Measurements from ENCODE around the gene ATAT1. TPM values are rescaled to one million over a fixed set of nuclear protein-coding genes. Genes with fewer than 3 reads are reported as not detected.
"Not testable (repeated sequence)": the region's sequence is repeated elsewhere in the genome, so short reads cannot be mapped to it uniquely, and the experiment has no call there.

ATAT1 gene
- polyA plus RNA-seq, 1 donor from 2014 or later = 70.4 TPM

- H3K9me3 ChIP-seq (ENCODE audit: low read length) = no peaks in the 10 kb centered on the region
- no peak for TF ChIP-seq MXI1 (conservative IDR thresholded peaks at IDR 0.05; ENCODE audit: poor library complexity, severe bottlenecking)
- no peak for TF ChIP-seq CTCF (IDR thresholded peaks at IDR 0.05; ENCODE audit: poor library complexity, severe bottlenecking)
- no peak for TF ChIP-seq REST (IDR thresholded peaks at IDR 0.05; ENCODE audit: borderline replicate concordance)
- no peak for TF ChIP-seq TAF1 (IDR thresholded peaks at IDR 0.05; ENCODE audit: low read depth)
- no peak for TF ChIP-seq EZH2 (IDR thresholded peaks at IDR 0.05; ENCODE audit: borderline replicate concordance, insufficient read depth, low read length, poor library complexity, severe bottlenecking)
- no peak for TF ChIP-seq SMC3 (conservative IDR thresholded peaks at IDR 0.05; ENCODE audit: poor library complexity)
- no peak for TF ChIP-seq POLR2AphosphoS5 (IDR thresholded peaks at IDR 0.05)
Observed at GRCh38 chr6:30657454-30657853, 30.8 kb downstream of the ATAT1 start.

GRCh38 chr6:30657922-30658321 lies 31.2 kb downstream of the ATAT1 start:
- not testable (repeated sequence) for H4K20me1 ChIP-seq (ENCODE audit: insufficient read depth); H3K9me2 ChIP-seq (ENCODE audit: insufficient read depth, low read length); H3K36me3 ChIP-seq (ENCODE audit: insufficient read depth, low read length); H3K4me2 ChIP-seq (ENCODE audit: low read length); H3K27me3 ChIP-seq (ENCODE audit: insufficient read depth, low read depth, low read length); H2AFZ ChIP-seq (ENCODE audit: low read depth, low read length); H3K4me3 ChIP-seq (ENCODE audit: low read length); H3F3A ChIP-seq (ENCODE audit: insufficient read depth, low read length, poor library complexity, severe bottlenecking); H3K9me3 ChIP-seq (ENCODE audit: low read length); H3K79me2 ChIP-seq (replicated peaks; ENCODE audit: insufficient read depth, low read length); H3K9ac ChIP-seq (ENCODE audit: low read length); H3K27ac ChIP-seq (ENCODE audit: low read length)

More at GRCh38 chr6:30657454-30657853, 30.8 kb downstream of the ATAT1 start:
- Histone ChIP-seq H4K20me1 (ENCODE audit: insufficient read depth) (no peaks in the 10 kb centered on the region), H3K9me2 (ENCODE audit: insufficient read depth, low read length) (no peaks in the 10 kb centered on the region), H3K27me3 (ENCODE audit: insufficient read depth, low read depth, low read length) (no peaks in the 10 kb centered on the region), H3K79me2 (replicated peaks; ENCODE audit: insufficient read depth, low read length) (no peaks in the 10 kb centered on the region), H3K36me3 (ENCODE audit: insufficient read depth, low read length) (no peaks in the 10 kb centered on the region), H3F3A (ENCODE audit: insufficient read depth, low read length, poor library complexity, severe bottlenecking) (no peaks in the 10 kb centered on the region), H3K4me2 (ENCODE audit: low read length) (no peak overlapping the region), H2AFZ (ENCODE audit: low read depth, low read length) (no peak overlapping the region), H3K9ac (ENCODE audit: low read length) (no peak overlapping the region), H3K27ac (ENCODE audit: low read length) (no peak overlapping the region), H3K4me3 (ENCODE audit: low read length) (no peak overlapping the region)

- no peaks in the 10 kb centered on the region for H3F3A ChIP-seq (ENCODE audit: insufficient read depth, low read length, poor library complexity, severe bottlenecking)
- no peaks in the 10 kb centered on the region for H3K79me2 ChIP-seq (replicated peaks; ENCODE audit: insufficient read depth, low read length)
- H3K27ac ChIP-seq (ENCODE audit: low read length) = no peak overlapping the region
- no peaks in the 10 kb centered on the region for H3K9me3 ChIP-seq (ENCODE audit: low read length)
- no peak overlapping the region for H3K4me3 ChIP-seq (ENCODE audit: low read length)
- H3K27me3 ChIP-seq (ENCODE audit: insufficient read depth, low read depth, low read length) = no peaks in the 10 kb centered on the region
- H3K36me3 ChIP-seq (ENCODE audit: insufficient read depth, low read length) = no peaks in the 10 kb centered on the region
- H2AFZ ChIP-seq (ENCODE audit: low read depth, low read length) = no peak overlapping the region
- H3K9me2 ChIP-seq (ENCODE audit: insufficient read depth, low read length) = no peaks in the 10 kb centered on the region
- H3K4me2 ChIP-seq (ENCODE audit: low read length) = no peak overlapping the region
- H3K9ac ChIP-seq (ENCODE audit: low read length) = no peak overlapping the region
- TF ChIP-seq EP300 (conservative IDR thresholded peaks at IDR 0.05; ENCODE audit: poor library complexity, severe bottlenecking) (no peak), CTCF (IDR thresholded peaks at IDR 0.05; ENCODE audit: poor library complexity, severe bottlenecking) (no peak), TAF1 (IDR thresholded peaks at IDR 0.05; ENCODE audit: low read depth) (no peak), REST (IDR thresholded peaks at IDR 0.05; ENCODE audit: borderline replicate concordance) (no peak), SMC3 (conservative IDR thresholded peaks at IDR 0.05; ENCODE audit: poor library complexity) (no peak), MXI1 (conservative IDR thresholded peaks at IDR 0.05; ENCODE audit: poor library complexity, severe bottlenecking) (no peak), RAD21 (conservative IDR thresholded peaks at IDR 0.05) (no peak), EZH2 (IDR thresholded peaks at IDR 0.05; ENCODE audit: borderline replicate concordance, insufficient read depth, low read length, poor library complexity, severe bottlenecking) (no peak), POLR2AphosphoS5 (IDR thresholded peaks at IDR 0.05) (no peak)
- H4K20me1 ChIP-seq (ENCODE audit: insufficient read depth) = no peaks in the 10 kb centered on the region
Observed at GRCh38 chr6:30664994-30665767, 38.5 kb downstream of the ATAT1 start.

Data from neural cell (in vitro differentiated cells).